WERI-Rb-1 (cell line): Measurements from ENCODE around the gene PTCD1.

Source experiments
- DNase-seq: peaks from one replicate; pipeline ENCODE4 v3.0.0-alpha.2; 2020
- H3K27ac ChIP-seq: fragments of 250-450 bp; sonication (Bioruptor Pico); 2 replicates; pipeline ENCODE4 v1.5.1; 2020; ENCODE audit warnings: mild to moderate bottlenecking, moderate library complexity
- H3K27me3 ChIP-seq: fragments of 250-450 bp; sonication (Bioruptor Pico); 2 replicates; pipeline ENCODE4 v1.5.1; 2021; ENCODE audit warnings: mild to moderate bottlenecking, low read depth, moderate library complexity; ENCODE audit not compliant: insufficient read depth, severe bottlenecking
- H3K36me3 ChIP-seq: fragments of 250-450 bp; sonication (Bioruptor Pico); 2 replicates; pipeline ENCODE4 v1.5.1; 2020; ENCODE audit warnings: mild to moderate bottlenecking, moderate library complexity
- H3K4me3 ChIP-seq: 2 replicates; pipeline ENCODE4 v1.5.1; 2011; ENCODE audit warnings: low read depth, mild to moderate bottlenecking, control low read depth, low read length
- H3K9me3 ChIP-seq: fragments of 250-450 bp; sonication (Bioruptor Pico); 2 replicates; pipeline ENCODE4 v1.5.1; 2021; ENCODE audit warnings: mild to moderate bottlenecking, moderate library complexity; ENCODE audit not compliant: severe bottlenecking
- CTCF ChIP-seq: IDR thresholded peaks from 2 replicates; pipeline ENCODE4 v1.5.1; 2011; ENCODE audit warnings: low read depth, mild to moderate bottlenecking, control low read depth, inconsistent platforms, low read length

Gene PTCD1

GRCh38 chr7:99375070-99375807 lies 63.4 kb downstream of the PTCD1 start:
- no peaks in the 10 kb centered on the region for H3K9me3 ChIP-seq
- no peak overlapping the region for H3K27ac ChIP-seq
- TF ChIP-seq CTCF = no peak
- H3K4me3 ChIP-seq = peak overlapping the region; percentile 72
- peak; percentile 67 for DNase-seq
- H3K27me3 ChIP-seq = no peaks in the 10 kb centered on the region
- no peaks in the 10 kb centered on the region for H3K36me3 ChIP-seq

GRCh38 chr7:99374111-99375064 lies 64.2 kb downstream of the PTCD1 start, which contains the start of gene ARPC1B:
Gene ARPC1B (plus strand): TSS chr7:99374730. CDS start chr7:99385715, 10,985 bp downstream.
- Histone ChIP-seq H3K27me3 (no peaks in the 10 kb centered on the region), H3K4me3 (peak within 1 kb of the TSS; percentile 72), H3K9me3 (no peaks in the 10 kb centered on the region), H3K36me3 (no peaks in the 10 kb centered on the region), H3K27ac (peak within 1 kb of the TSS; percentile 42)
- TF ChIP-seq CTCF = no peak
- peak; percentile 65 for DNase-seq

GRCh38 chr7:99373091-99374066 lies 65.2 kb downstream of the PTCD1 start:
- Histone ChIP-seq H3K4me3 (no peak overlapping the region), H3K9me3 (no peaks in the 10 kb centered on the region), H3K36me3 (peaks cover 4% of the 10 kb centered on the region; the same call in 1 of the 2 replicates), H3K27me3 (no peaks in the 10 kb centered on the region), H3K27ac (no peak overlapping the region; the same call in 1 of the 2 replicates)
- TF ChIP-seq CTCF = no peak
- DNase-seq = no peak

- Histone ChIP-seq H3K27ac (no peak overlapping the region; the same call in 1 of the 2 replicates), H3K4me3 (peak overlapping the region; percentile 20), H3K27me3 (no peaks in the 10 kb centered on the region), H3K9me3 (no peaks in the 10 kb centered on the region), H3K36me3 (peaks cover 5% of the 10 kb centered on the region; the same call in 1 of the 2 replicates)
- no peak for TF ChIP-seq CTCF
- DNase-seq = peak; percentile 78
Measured at GRCh38 chr7:99372275-99373090, 66.1 kb downstream of the PTCD1 start.
